ENCODE results near the gene PTPRS. TPM values are rescaled to one million over a fixed set of nuclear protein-coding genes. Genes with fewer than 3 reads are reported as not detected.
"Not testable (repeated sequence)": the region's sequence is repeated elsewhere in the genome, so short reads cannot be mapped to it uniquely, and the experiment has no call there.

Gene PTPRS
- polyA plus RNA-seq, 3 donors: 16.4 to 106 (median 28.5) TPM

DNA sequence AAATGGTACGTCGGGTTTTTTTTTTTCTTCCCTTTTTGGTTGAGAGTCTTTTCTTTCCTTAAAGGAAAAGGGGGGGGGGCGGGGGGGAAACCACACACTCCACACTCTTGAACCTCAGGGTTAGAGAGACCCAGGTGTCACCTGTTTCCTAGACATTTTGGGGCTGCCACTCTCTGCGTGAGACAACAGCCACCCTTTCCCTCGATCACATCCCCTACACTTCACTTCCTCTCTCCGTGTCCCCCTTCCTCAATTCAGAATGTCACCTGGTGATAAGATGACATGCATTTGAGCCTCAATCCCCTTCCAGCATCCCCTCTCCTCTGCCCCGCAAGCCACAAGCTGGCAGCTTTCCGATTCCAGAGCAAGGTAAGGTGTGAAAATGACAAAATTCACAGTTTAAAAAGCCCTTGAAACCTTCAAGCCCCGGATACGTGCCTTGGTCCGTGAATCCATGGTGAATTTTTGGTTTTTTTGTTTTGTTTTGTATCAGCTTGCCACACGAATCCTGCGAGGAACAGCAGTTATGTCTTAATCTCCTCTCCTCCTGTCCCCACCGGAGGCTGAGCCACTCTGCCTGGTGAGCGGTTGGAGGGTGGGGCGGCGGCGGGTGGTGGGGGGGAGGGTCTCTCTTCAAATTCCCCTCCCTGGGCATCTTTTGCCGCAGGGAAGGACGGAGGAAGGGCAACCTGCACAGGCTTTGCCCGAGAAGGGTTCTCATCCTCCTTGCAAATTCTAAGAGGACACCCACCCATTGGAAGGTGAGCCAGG lies 4.2 kb downstream of the PTPRS start:
- no peak overlapping the region for H3K27ac ChIP-seq (ENCODE audit: low read depth, low read length)
- 18 to 33% (median 21%) methylated on average over 17 to 21 of the region's 21 CpGs for WGBS, 3 donors

DNA sequence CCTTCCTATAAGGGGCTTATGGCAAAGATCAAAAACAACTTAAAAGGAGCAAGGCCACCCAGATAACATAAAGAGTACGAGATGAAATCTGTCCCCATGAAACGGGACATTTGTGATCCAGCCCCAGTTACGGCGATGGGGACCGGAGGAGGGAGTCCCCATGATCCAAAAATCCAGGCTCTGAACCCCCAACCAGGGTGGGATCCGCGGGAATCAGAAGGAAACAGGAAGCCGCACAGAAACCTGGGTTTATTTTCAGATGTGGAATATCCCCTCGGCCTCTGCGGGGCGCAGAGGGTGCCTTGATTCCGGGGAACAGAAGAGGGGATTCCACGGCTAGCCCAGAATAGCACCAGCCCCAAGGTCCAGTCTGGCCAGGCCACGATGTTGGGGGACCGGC lies 5.0 kb downstream of the PTPRS start:
- H3K27ac ChIP-seq (ENCODE audit: low read depth, low read length): no peak overlapping the region
- WGBS, 3 donors: 58 to 65% (median 61%) methylated on average over 15 of the region's 15 CpGs

DNA sequence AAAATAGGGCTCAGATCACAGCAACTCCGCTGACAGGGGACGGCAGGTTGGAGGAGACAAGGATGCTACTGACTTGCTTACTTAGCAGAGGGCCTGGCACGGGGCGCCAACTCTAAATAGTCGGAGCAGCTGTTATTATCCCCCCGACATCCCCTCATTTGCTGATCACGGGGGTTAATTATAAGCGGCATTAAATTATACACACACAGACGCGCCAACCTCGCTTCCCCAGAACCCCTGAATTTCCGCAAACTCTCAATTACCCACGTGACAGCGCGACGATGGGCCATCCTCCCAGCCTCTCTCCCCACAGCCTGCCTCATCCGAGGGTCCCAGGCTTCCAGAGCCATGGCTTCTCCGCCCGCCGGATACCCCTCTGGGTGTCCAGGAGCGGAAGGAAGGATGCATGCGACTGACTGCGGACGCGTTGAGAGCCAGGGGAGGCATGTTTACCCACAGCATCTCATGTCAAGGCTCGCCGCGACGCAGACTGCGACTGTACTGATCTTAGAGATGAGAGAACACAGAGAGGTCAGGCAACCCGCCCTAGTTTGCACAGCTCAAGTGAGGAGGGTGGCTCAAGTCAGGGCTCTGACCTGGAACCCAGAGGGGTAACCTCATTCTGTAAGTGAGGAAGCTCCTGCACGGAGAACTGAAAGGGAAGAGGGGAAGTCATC lies 5.7 kb downstream of the PTPRS start:
- no peak overlapping the region for H3K27ac ChIP-seq (ENCODE audit: low read depth, low read length)
- WGBS, 3 donors: 86 to 89% (median 87%) methylated on average over 32 of the region's 32 CpGs

DNA sequence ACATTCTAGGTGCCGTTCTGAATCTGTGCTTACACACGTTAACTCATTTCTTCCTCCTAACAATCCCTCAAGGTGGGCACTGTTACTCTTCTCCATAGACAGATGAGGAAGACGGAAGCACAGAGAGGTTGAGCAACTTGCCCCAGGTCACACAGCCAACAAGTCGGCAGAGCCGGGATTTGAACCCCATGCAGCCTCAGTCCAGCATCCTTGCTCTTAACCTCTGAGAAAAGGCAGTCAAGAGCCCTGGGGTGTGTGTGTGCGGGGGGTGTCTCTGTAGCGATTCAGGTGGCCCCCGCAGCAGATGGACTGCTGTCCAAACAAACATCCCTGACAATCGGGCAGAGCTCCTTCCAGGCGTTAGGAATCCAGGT lies 6.3 kb downstream of the PTPRS start:
- no peak overlapping the region for H3K27ac ChIP-seq (ENCODE audit: low read depth, low read length)
- 79 to 90% (median 80%) methylated on average over 10 of the region's 10 CpGs for WGBS, 3 donors

DNA sequence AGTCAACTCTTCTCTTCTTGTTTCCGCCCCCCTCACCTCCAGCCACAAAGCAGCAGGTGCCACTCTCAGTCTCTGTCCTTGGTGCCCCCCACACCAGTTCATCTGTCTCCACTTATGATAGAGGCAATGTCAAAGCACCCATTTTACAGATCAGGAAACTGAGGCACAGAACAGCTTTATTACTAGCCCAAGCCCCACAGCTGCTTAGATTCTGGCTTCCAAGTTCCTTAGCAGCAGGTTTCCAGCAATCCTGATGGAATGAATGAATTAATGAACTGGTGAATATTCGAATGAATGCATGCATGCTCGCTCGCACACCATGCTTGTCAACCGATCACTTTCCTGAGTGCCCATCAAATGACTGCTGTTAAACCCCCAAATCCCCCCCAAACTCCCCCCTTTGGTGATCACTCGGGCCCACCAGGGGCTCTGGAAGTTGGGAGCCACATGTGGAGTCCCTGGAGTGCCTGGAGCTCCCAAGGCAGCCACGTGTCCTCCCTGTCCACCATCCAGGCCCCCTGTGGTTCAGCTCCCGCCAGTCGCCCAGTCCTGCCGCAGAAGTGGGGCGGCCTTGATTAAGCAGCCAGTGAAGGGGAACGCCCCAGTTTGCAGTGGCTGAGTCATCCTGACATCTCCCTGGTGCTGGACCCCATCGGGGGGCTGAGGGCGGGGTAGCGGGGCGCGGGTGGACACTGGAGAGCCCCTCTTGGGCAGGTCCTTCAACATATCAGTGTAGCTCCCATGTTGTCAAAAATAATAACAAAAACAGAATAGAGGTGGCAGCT lies 6.8 kb downstream of the PTPRS start:
- no peak overlapping the region for H3K27ac ChIP-seq (ENCODE audit: low read depth, low read length)
- 80 to 88% (median 87%) methylated on average over 17 of the region's 17 CpGs for WGBS, 3 donors

DNA sequence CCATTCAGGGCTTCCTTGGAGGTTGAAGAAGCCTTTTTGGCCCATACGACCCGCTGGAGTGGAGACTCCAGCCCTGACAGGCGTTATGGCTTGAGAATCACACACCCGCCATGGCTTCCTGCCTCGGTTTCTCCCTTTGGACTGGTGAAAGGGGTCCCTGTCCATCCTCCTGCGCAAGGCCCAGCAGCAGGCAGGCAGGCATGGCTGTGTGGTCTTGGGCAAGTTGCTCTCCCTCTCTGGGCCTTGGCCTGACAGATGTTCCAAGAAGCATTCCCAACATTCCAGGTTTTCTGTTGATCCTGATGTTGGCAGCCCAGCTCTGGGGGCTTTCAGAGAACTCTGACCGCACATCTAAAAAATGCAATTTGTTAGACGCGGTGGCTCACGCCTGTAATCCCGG lies 8.1 kb downstream of the PTPRS start:
- 88 to 93% (median 91%) methylated on average over 11 of the region's 11 CpGs for WGBS, 3 donors
- H3K27ac ChIP-seq (ENCODE audit: low read depth, low read length): no peak overlapping the region

DNA sequence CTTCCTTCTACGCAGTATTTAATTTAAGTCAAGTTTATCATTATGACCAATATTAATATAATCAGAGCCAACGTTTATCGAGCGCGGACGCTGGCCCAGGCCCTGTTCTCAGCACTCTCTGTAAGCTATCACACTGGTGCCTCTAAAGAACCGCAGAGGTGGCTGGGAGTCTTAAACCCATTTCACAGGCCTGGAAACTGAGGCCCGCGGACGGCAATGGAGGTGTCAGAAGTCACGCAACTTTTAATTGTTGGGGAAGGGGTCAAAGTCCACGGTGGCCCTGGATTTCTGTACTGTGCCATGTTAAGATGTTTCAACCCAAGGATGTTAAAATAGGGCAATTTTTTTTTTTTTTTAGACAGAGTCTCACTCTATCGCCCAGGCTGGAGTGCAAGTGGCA lies 8.8 kb downstream of the PTPRS start:
- WGBS, 3 donors: 83 to 93% (median 88%) methylated on average over 13 of the region's 13 CpGs
- no peak overlapping the region for H3K27ac ChIP-seq (ENCODE audit: low read depth, low read length)

DNA sequence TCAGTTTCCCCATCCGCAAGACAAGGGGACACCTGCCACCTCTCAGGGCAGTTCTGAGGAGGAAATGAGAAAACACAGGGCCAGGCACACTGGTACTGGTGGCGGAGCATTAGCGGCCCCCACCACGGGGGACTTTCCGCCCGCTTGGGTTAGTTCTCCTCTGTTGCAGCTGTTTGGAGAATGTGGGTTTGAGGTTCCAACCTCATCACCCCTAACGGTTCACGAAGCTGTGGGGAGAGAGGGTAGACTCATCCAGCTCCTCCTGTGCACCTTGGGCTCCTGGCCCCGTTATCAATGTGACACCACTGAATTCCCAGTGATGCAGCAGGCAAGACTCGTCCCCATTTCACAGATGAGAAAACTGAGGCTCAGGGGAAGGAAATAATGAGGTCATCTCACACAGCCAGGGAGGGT lies 10.3 kb downstream of the PTPRS start:
- WGBS, 3 donors: 80 to 87% (median 80%) methylated on average over 10 of the region's 10 CpGs
- no peak overlapping the region for H3K27ac ChIP-seq (ENCODE audit: low read depth, low read length)

DNA sequence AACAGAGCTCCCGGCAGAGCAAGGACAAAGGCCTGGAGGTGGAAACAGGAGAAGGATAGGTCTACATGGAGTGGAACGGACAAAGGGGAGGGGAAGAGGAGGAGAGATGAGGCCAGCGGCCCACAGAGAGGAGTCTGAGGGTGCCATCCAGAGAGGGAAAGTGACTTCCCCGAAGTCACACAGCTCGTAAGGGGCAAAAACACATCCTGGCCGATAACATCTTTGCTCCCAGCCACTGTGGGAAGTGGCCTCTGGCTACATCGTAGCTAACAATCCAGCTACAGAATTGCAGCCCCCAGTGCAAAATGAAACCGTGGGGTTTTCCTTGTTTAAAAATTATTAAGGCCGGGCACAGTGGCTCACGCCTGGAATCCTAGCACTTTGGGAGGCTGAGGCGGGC lies 11.5 kb downstream of the PTPRS start:
- H3K27ac ChIP-seq (ENCODE audit: low read depth, low read length): no peak overlapping the region
- 80 to 89% (median 84%) methylated on average over 11 of the region's 11 CpGs for WGBS, 3 donors

DNA sequence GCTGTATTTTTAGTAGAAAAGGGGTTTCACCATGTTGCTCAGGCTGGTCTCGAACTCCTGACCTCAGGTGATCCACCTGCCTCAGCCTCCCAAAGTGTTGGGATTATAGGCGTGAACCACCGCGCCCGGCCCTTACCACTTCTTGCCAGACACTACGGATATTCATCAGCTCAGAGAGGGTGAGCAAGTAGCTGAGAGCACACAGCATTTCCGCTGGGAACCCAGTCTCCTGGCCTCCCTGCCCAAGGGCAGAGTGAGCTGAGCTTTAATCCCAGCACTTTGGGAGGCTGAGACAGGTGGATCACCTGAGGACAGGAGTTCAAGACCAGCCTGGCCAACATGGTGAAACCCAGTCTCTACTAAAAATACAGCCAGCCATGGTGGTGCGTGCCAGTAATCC lies 12.2 kb downstream of the PTPRS start:
- WGBS, 3 donors: 90 to 96% (median 95%) methylated on average over 8 of the region's 8 CpGs
- not testable (repeated sequence) for H3K27ac ChIP-seq (ENCODE audit: low read depth, low read length)

DNA sequence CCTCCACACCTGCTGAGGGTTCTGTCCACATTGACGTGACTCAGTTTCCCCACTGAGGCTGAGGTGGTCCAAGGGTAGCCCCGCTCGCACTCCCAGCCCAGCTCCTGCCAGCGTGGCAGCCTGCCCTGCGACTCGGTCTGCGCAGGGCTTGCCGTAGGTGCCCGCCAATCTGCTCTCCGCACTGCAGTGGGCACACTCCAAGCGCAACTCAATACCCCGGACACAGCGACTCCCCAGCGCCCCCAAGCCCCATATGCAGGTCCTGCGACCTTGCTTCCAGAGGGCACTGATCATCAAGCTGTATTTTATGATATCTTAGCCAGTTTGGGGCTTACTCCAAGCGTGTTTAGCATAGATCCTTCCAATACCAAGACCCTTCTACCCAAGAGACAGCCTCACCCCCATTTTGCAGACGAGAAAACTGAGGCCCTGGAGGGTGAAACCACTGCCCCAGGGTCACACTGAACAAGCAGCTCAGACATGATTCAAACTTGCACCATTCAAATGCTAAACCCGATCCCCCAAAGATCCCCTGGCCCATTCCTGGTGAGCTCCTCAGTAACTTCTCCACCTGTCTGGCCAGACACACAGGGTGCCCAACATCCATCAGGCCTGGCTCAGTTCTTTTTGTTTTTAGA lies 13.5 kb downstream of the PTPRS start:
- WGBS, 3 donors: 77 to 85% (median 80%) methylated on average over 18 of the region's 18 CpGs
- no peak overlapping the region for H3K27ac ChIP-seq (ENCODE audit: low read depth, low read length)

DNA sequence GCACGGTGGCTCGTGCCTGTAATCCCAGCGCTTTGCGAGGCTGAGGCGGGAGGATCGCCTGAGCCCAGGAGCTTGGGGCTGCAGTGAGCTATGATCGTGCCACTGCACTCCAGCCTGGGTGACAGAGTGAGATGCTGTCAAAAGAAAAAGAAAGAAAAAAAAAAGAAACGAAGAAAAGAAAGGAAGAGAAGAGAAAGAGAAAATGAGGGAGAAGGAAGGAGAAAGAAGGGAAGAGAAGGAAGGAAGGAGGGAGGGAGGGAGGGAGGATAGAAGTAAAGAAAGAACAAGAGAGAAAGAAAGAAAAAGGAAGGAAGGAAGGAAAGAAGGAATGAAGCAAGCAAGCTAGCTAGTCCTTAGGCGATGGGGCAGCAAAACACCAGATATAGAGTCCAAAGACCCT lies 14.1 kb downstream of the PTPRS start:
- no peak overlapping the region for H3K27ac ChIP-seq (ENCODE audit: low read depth, low read length)
- WGBS, 3 donors: 60 to 67% (median 60%) methylated on average over 9 of the region's 9 CpGs

DNA sequence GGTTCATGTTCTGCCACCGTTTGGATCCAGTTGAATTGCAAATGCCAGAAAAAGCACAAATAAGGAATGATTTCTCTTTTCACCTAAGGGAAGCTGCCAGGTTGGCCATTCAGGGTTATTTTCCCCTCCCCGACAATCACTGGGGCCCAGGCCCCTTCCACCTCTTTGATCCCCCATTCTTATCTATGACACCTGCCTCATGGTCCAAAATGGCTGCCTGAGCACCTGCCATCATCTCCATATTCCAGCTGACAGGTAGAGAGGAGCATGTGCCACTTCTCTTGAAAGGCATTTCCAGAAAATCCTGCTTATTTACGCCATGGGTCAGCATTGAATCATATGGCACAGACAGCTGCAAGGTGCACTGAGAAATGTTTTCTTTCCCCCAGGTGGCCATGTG lies 15.7 kb downstream of the PTPRS start:
- no peak overlapping the region for H3K27ac ChIP-seq (ENCODE audit: low read depth, low read length)
- 88 to 96% (median 94%) methylated on average over 3 of the region's 3 CpGs for WGBS, 3 donors

DNA sequence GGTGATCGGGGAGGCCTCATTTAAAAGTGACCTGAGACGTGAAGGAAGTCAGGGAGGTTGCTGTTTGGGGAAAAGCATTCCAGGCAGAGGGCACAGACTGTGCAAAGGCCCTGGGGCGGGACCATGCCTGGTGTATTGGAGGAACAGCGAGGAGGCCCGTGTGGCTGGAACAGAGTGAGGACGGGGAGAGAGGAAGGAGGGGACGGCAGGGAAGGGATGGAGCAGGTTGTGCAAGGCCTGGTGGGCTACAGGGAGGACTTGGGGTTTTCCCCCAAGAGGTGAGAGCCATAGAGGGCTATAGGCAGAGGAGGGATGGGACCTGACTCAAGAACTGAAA lies 17.2 kb downstream of the PTPRS start:
- WGBS, 3 donors: 84 to 92% (median 86%) methylated on average over 7 of the region's 7 CpGs
- no peak overlapping the region for H3K27ac ChIP-seq (ENCODE audit: low read depth, low read length)

DNA sequence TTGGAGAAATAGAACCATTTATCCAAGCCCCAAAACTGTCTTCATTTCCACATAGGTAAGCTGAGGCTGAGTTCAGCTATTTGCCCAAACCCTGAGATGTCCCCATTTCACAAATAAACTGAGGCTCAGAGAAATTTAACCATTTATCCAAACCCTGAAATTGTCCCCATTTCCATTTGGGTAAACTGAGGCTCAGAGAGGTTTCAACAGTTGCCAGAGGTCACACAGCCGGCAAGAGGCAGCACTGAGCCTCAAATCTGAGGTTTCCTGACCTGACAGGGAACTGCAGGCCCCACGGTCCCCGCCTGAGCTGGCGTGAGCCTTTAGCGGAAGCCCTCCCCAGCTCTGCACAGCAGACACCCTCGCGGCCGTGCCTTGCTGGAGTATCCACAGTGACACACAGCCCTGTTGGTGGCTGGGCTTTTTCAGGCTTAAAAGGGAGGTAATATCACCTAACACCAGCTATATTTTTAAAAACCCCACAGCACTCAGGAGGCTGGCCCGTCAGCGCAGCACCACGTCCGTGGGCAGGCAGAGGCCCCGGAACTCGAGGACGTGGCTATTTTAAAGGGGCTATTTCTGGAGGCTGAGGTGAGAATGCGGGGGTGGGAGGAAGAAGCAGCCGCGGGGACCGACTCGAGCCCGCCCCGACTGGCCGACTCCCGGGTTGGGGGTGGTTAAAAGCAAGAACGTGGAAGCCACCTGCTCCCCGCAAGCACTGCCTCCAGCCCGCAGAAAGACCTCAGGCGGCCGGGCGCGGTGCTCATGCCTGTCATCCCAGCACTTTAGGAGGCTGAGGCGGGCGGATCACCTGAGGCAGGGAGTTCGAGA lies 18.5 kb downstream of the PTPRS start:
- 26 to 37% (median 29%) methylated on average over 34 of the region's 34 CpGs for WGBS, 3 donors
- no peak overlapping the region for H3K27ac ChIP-seq (ENCODE audit: low read depth, low read length)

DNA sequence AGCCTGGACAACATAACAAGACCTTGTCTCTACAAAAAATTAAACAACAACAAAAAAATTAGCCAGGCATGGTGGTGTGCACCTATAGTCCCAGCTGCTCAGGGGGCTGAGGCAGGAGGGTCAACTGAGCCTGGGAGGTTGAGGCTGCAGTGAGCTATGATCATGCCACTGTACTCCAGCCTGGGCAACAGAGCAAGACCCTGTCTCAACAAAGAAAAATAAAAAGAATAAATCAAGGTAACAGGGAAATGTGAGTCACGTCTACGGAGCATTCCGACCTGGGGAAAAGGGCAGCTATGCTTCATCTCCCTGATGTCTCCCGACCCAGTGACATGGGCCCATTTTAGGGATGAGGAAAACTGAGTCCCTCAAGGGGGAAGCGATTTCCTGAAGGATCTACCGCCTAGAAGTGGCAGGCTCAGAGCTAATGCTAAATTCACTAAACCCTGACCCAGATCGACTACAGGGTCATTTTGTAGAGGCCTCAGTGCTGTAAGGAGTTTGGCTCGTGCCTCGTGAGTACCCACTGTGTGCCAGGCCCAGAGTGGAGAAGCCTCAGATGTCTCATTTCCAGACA lies 19.5 kb downstream of the PTPRS start:
- no peak overlapping the region for H3K27ac ChIP-seq (ENCODE audit: low read depth, low read length)
- WGBS, 3 donors: 91 to 94% (median 94%) methylated on average over 9 of the region's 9 CpGs

DNA sequence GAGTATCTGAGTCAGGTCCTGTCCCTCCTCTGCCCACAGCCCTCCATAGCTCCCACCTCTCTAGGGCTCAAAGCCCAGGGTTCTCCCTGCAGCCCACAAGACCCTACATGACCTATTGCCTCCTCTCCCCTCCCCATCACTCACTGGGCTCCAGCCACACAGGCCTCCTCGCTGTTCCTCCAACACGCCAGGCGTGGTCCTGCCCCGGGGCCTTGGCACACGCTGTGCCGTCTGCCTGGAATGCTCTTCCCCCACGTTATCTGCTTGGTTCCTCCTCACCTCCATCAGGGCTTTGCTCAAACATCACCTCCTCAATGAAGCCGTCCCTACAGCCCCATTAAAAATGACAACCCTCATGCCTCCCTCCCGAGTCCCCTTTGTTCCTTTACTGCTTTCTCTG lies 21.1 kb downstream of the PTPRS start:
- 86 to 91% (median 89%) methylated on average over 9 of the region's 9 CpGs for WGBS, 3 donors
- H3K27ac ChIP-seq (ENCODE audit: low read depth, low read length): no peak overlapping the region

DNA sequence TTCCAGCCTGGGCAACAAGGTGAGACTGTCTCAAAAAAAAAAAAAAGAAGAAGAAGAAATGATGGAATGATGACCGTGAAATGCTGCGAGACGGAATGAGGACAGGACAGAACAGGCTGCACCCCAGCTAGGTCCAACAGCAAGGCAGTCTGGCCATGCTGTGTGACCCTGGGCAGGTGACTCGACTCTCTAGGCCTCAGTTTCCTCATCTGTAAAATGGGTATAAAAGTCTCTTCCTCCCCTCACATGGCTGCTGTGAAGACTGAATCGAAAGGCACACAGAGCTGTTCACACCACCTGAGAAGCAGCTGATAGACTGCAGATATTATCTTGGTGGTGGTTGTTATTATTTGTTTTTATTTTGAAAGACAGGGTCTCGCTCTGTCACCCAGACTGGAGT lies 22.3 kb downstream of the PTPRS start:
- 88 to 94% (median 88%) methylated on average over 6 of the region's 6 CpGs for WGBS, 3 donors
- no peak overlapping the region for H3K27ac ChIP-seq (ENCODE audit: low read depth, low read length)

Data from adipose tissue (tissue), 3 donors.